NCI-H69 (cell line): ENCODE results near the gene HFE.

Source experiments
- DNase-seq: peaks from one replicate; lab custom pipeline; 2025; lab: John Stamatoyannopoulos, UW

HFE gene

DNA sequence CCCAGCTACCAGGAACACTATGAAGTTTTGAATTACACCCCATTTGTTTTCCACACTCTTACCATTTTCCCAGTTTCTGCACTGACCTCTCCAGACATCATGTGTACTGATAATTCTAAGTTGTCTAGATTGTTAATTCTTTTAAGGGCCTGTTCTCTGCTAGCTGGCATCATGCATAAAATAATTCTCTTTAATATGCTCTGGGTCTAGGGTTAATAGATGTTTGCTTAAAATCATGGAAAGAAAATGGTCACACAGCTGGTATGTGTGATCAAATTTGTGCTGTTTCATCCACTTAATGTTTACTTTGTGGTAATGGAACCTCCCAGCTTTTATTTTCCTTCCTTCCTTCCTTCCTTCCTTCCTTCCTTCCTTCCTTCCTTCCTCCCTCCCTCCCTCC lies 49.1 kb downstream of the HFE start:
- no peak for DNase-seq

DNA sequence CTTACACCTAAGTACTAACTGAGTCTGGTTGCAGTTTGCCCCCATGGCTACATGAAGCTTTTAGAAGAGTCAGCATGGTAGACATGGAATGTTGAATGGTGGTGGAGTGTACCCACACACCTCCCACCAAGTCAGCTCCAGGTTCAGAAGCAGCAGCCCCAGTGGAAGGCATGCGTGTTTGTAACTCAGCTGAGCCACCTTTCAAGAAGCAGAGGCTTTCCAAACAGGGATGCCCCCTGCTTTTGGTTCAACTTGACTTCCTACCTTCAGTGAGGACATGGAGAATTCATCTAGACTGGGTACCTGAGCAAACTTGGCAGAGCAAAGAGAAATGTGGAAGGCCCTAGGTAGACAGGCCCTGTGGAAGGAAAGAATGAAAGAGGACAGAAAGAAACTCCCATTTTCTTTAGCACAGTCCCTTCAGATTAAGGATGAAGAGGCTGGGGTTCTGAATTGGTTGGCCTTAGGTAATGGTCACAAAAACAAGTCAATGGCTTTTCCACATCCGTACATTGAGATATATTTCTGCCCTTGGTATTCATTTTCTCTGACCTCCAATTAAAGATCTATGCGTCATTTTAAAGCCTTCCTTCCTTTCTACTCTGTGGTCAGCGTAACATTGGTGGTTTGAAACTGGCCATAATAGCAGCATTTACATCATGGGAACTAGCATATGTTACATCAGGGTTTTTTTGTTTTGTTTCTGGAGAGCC lies 53.2 kb downstream of the HFE start:
- no peak for DNase-seq

DNA sequence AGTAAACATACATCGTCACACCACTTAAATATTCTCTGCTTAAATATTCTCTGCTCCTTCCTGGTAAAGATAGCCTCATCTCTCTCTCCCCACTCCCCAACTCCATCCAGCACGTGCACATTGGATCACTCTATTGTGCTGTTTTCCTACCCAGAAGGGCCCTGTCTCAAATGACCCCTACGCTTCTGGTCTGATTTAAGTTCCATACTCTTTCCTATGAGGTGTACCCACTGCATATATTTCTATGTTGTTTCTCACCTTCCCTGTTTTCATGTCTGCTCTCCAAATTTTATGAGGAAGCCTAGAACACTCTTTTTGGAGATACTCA lies 53.7 kb downstream of the HFE start:
- DNase-seq, result no peak

DNA sequence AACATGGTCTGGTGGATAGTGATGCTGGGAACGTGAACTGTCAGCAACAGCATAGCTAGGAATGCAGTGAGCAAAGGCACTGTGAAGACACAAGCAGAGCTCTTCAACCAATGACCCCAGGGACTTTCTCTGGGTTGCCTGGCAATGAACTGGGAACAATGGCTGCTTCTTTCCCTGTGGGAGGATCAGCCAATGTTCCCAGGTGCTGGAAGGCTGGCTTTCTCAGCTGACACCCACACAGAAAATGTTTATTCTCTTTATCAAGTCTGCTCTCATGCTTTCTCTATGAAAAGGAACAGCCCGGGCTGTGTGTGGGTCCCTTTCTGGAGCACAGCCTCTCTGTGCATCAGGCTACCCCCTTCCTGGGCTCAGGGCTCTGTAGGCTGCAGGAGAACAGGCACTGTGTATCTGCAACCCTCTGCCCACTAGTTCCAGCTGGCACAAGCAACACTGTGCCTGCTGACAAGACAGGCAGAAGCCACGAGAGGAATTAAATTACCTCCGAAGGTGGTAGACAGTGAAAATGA lies 54.2 kb downstream of the HFE start:
- DNase-seq, result peak; percentile 22

DNA sequence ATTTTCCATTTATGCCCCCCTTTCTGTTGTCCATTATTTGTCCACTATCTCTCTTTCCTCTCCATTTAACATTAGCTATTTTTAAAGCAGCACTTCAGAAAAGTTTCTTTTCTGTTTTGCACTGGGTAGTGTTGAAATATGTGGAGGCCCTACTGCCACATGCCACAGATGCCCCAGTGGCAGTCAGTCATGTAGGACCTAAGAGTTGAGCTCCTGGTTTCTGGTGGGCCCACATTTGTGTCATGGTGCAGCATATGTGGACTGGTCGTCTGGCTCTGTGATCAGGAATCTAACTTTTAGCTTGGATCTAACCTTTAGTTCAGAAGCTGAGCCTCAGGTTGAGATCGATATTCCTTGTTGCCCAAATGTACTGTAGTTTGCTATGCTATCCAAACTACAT lies 54.8 kb downstream of the HFE start:
- DNase-seq, result no peak
